Chondrocyte (in vitro differentiated cells): Measurements from ENCODE around the gene LRRC8E. TPM values are rescaled to one million over a fixed set of nuclear protein-coding genes. Genes with fewer than 3 reads are reported as not detected.

Experiments used
- DNase-seq: peaks from one replicate; pipeline ENCODE4 v3.0.0; 2021; ENCODE audit warnings: mixed read lengths, low spot score
- H3K27ac Mint-ChIP-seq: one replicate; pipeline ENCODE4 v1.8.0; 2021; ENCODE audit warnings: mild to moderate bottlenecking, moderate library complexity, mixed read lengths; ENCODE audit not compliant: unreplicated experiment
- H3K27me3 Mint-ChIP-seq: 2 replicates; pipeline ENCODE4 v1.8.0; 2021; ENCODE audit warnings: low read depth, mixed read lengths
- H3K36me3 Mint-ChIP-seq: 2 replicates; pipeline ENCODE4 v1.8.0; 2021; ENCODE audit warnings: low read depth, mixed read lengths
- H3K4me1 Mint-ChIP-seq: 2 replicates; pipeline ENCODE4 v1.8.0; 2021; ENCODE audit warnings: low read depth, mild to moderate bottlenecking, mixed read lengths
- H3K4me3 Mint-ChIP-seq: one replicate; pipeline ENCODE4 v1.8.0; 2021; ENCODE audit warnings: mild to moderate bottlenecking, moderate library complexity, mixed read lengths; ENCODE audit not compliant: unreplicated experiment
- H3K9me3 Mint-ChIP-seq: 2 replicates; pipeline ENCODE4 v1.8.0; 2021; ENCODE audit warnings: low read depth, mixed read lengths
- long read RNA-seq: library from polyadenylated mRNA; stranded (forward); transcript quantifications from one replicate; pipeline ENCODE4 v2.0.0, GENCODE V29; 2021
- total RNA-seq: library from RNA; stranded (reverse); gene quantifications from 3 replicates; pipeline ENCODE4 v1.2.1, GENCODE V29; 2021
- TF ChIP-seq, protein P1 (sequence below): fragments of 200-600 bp; sonication (generic); IDR thresholded peaks from 2 replicates; pipeline ENCODE4 v1.5.0; 2021; ENCODE audit warnings: antibody characterized with exemption, mild to moderate bottlenecking, moderate library complexity

Gene LRRC8E
- total RNA-seq: 1.9 to 6.9 TPM (median 4.8 TPM) in 3 replicates
- long read RNA-seq, transcript LRRC8E-201 (3 exons, 3,595 nt): major isoform, 6 of 9 reads
- long read RNA-seq, partial matches to known transcripts: 0 of 9 reads
- long read RNA-seq, other reads (novel, unspliced or antisense): 2 of 9 reads

GRCh38 chr19:7888145-7888825, at the start of gene LRRC8E:
LRRC8E (plus strand) TSS chr19:7888510; CDS start chr19:7895604, 7,094 bp downstream.
- DNase-seq: peak; percentile 95
- H3K4me1 Mint-ChIP-seq: peaks cover 15% of the 10 kb centered on the region
- H3K27ac Mint-ChIP-seq: peak within 1 kb of the TSS; percentile 49
- H3K9me3 Mint-ChIP-seq: no peaks in the 10 kb centered on the region
- no peaks in the 10 kb centered on the region for H3K27me3 Mint-ChIP-seq
- no peaks in the 10 kb centered on the region for H3K36me3 Mint-ChIP-seq
- peak within 1 kb of the TSS; percentile 69 for H3K4me3 Mint-ChIP-seq
- TF ChIP-seq, protein P1, sequence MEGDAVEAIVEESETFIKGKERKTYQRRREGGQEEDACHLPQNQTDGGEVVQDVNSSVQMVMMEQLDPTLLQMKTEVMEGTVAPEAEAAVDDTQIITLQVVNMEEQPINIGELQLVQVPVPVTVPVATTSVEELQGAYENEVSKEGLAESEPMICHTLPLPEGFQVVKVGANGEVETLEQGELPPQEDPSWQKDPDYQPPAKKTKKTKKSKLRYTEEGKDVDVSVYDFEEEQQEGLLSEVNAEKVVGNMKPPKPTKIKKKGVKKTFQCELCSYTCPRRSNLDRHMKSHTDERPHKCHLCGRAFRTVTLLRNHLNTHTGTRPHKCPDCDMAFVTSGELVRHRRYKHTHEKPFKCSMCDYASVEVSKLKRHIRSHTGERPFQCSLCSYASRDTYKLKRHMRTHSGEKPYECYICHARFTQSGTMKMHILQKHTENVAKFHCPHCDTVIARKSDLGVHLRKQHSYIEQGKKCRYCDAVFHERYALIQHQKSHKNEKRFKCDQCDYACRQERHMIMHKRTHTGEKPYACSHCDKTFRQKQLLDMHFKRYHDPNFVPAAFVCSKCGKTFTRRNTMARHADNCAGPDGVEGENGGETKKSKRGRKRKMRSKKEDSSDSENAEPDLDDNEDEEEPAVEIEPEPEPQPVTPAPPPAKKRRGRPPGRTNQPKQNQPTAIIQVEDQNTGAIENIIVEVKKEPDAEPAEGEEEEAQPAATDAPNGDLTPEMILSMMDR: peak; percentile 17

- Mint-ChIP-seq H3K27ac (no peak overlapping the region), H3K4me1 (peaks cover 16% of the 10 kb centered on the region), H3K36me3 (no peaks in the 10 kb centered on the region), H3K9me3 (no peaks in the 10 kb centered on the region), H3K27me3 (no peaks in the 10 kb centered on the region), H3K4me3 (no peak overlapping the region)
- DNase-seq: no peak
- TF ChIP-seq, protein P1: no peak
These were observed 48.8 kb upstream of the LRRC8E start for GRCh38 chr19:7839476-7839875.

- Mint-ChIP-seq H3K4me3 (no peak overlapping the region), H3K9me3 (no peaks in the 10 kb centered on the region), H3K27me3 (no peaks in the 10 kb centered on the region), H3K36me3 (no peaks in the 10 kb centered on the region), H3K4me1 (peaks cover 16% of the 10 kb centered on the region), H3K27ac (no peak overlapping the region)
- DNase-seq: no peak
- TF ChIP-seq, protein P1: no peak
These were observed 47.7 kb upstream of the LRRC8E start for GRCh38 chr19:7840629-7841028.

DNA sequence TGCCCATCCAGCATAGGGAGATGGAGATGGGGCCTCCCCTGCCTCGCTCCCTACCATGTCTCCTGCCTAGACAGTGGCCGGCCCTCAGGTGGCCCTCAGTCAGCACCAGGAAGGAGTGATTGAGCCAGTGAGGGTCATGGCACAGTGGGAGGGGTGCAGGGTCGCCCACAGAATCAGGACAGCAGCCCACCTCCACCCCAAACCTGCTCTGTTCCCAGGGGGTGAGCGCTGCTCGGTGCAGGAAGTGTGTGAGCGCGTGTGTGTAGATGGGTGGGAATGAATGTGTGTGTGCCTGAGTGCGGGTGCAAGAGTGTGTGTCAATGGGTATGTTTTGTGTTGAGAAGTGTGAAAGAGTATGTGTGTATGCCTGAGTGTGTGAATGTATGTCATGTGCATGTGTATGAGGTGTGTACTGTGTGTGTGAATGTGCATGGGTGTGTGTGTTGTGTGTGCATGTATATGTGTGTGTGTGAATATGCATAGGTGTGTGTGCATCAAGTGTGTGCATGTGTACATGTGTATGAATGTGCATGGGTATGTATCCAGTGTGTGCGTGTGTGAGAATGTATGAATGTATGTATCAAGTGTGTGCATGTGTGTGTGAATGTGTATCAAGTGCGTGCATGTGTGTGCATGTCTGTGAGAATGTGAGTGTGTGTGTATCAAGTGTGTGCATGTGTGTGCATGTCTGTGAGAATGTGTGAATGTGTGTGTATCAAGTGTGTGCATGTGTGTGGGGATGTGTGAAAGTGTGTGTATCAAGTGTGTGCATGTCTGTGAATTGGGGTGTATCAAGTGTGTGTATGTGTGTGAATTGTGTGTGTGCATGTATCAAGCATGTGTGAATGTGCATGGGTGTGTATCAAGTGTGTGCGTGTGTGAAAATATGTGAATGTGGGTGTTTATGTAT, 46.3 kb upstream of the LRRC8E start:
- Mint-ChIP-seq H3K9me3 (no peaks in the 10 kb centered on the region), H3K4me1 (peaks cover 16% of the 10 kb centered on the region), H3K27ac (no peak overlapping the region), H3K36me3 (no peaks in the 10 kb centered on the region), H3K27me3 (no peaks in the 10 kb centered on the region), H3K4me3 (no peak overlapping the region)
- TF ChIP-seq, protein P1: no peak
- DNase-seq: no peak

DNA sequence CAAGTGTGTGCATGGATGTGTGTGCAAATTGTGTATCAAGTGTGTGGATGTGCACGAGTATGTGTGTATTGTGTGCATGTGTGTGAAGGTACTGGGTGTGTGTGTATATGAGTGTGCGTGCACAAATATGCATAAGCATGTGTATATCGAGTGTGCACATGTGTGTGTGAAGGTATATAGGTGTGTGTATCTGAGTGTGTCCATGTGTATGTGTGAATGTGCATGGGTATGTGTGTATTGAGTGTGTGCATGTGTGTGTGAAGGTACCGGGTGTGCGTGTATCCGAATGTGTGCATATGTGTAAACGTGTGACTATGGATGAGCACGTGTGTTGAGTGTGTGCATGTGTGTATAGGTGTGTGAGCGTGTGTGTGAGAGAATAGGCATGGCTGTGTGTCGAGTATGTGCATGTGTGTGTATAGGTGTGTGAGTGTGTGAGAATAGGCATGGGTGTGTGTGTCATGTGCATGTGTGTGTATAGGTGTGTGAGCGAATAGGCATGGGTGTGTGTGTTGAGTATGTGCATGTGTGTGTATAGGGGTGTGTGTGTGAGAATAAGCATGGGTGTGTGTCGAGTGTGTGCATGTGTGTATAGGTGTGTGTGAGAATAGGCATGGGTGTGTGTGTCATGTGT, 45.5 kb upstream of the LRRC8E start:
- Mint-ChIP-seq H3K9me3 (no peaks in the 10 kb centered on the region), H3K4me3 (no peak overlapping the region), H3K27me3 (no peaks in the 10 kb centered on the region), H3K27ac (no peak overlapping the region), H3K4me1 (peaks cover 10% of the 10 kb centered on the region), H3K36me3 (no peaks in the 10 kb centered on the region)
- no peak for DNase-seq
- TF ChIP-seq, protein P1: no peak
